ENCODE measurements around the gene ILK.

DNA sequence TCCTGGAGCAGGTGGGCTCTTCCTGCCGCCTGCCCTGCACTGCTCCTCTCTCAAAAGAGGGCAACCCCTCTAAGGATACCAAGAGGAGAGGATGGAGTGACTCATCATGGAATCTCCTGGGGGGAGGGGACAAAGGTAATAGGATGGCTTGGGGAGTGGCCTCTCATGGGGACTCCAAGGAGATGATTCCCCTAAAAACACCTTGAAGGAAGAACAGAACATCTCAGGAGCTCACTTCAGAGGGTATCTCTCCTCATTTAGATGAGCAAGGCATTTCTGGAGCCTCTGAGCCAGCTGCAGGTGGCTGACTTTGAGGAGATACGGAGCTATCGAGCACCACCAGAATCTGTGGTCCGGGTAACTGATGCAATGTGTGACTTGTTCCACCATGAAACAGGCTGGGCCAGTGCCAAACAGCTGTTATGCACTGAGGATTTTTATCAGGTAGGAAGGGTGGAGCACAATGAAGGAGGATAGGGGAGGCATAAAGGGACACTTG, 40.4 kb upstream of the ILK start:
- TF ChIP-seq, protein P1, sequence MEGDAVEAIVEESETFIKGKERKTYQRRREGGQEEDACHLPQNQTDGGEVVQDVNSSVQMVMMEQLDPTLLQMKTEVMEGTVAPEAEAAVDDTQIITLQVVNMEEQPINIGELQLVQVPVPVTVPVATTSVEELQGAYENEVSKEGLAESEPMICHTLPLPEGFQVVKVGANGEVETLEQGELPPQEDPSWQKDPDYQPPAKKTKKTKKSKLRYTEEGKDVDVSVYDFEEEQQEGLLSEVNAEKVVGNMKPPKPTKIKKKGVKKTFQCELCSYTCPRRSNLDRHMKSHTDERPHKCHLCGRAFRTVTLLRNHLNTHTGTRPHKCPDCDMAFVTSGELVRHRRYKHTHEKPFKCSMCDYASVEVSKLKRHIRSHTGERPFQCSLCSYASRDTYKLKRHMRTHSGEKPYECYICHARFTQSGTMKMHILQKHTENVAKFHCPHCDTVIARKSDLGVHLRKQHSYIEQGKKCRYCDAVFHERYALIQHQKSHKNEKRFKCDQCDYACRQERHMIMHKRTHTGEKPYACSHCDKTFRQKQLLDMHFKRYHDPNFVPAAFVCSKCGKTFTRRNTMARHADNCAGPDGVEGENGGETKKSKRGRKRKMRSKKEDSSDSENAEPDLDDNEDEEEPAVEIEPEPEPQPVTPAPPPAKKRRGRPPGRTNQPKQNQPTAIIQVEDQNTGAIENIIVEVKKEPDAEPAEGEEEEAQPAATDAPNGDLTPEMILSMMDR (IDR thresholded peaks at IDR 0.05), result no peak
- TF ChIP-seq POLR2A (IDR thresholded peaks at IDR 0.05) (no peak), EP300 (IDR thresholded peaks at IDR 0.05) (no peak)
